ENCODE results near the gene XBP1.
A peak's percentile ranks its signal among the peaks of the same experiment; 100 is the strongest.
"Not testable (repeated sequence)": the region's sequence is repeated elsewhere in the genome, so short reads cannot be mapped to it uniquely, and the experiment has no call there.

Gene XBP1

GRCh38 chr22:28831140-28832072 lies 31.0 kb upstream of the XBP1 start:
- no CpG with 5 or more reads among the region's 7 CpGs for WGBS (ENCODE audit: insufficient coverage, insufficient read length)
- H3K27ac ChIP-seq (ENCODE audit: low read length), result no peak overlapping the region
- no peak overlapping the region for H3K4me3 ChIP-seq (ENCODE audit: low read length)
- H3K4me1 ChIP-seq (ENCODE audit: control insufficient read depth, insufficient read depth, low read length), result no peaks in the 10 kb centered on the region
- H3K9me3 ChIP-seq (ENCODE audit: control insufficient read depth, insufficient read depth, low read length), result no peaks in the 10 kb centered on the region
- H3K27me3 ChIP-seq (ENCODE audit: control insufficient read depth, insufficient read depth, low read length), result no peaks in the 10 kb centered on the region
- H3K36me3 ChIP-seq (ENCODE audit: control insufficient read depth, insufficient read depth, low read length), result no peaks in the 10 kb centered on the region
- DNase-seq (ENCODE audit: low read depth, low spot score), result no peak

GRCh38 chr22:28830441-28830840 lies 30.1 kb upstream of the XBP1 start:
- H3K9me3 ChIP-seq (ENCODE audit: control insufficient read depth, insufficient read depth, low read length), result no peaks in the 10 kb centered on the region
- H3K36me3 ChIP-seq (ENCODE audit: control insufficient read depth, insufficient read depth, low read length), result no peaks in the 10 kb centered on the region
- no CpG with 5 or more reads among the region's 3 CpGs for WGBS (ENCODE audit: insufficient coverage, insufficient read length)
- H3K4me1 ChIP-seq (ENCODE audit: control insufficient read depth, insufficient read depth, low read length), result no peaks in the 10 kb centered on the region
- no peak for DNase-seq (ENCODE audit: low read depth, low spot score)
- no peak overlapping the region for H3K27ac ChIP-seq (ENCODE audit: low read length)
- no peaks in the 10 kb centered on the region for H3K27me3 ChIP-seq (ENCODE audit: control insufficient read depth, insufficient read depth, low read length)
- no peak overlapping the region for H3K4me3 ChIP-seq (ENCODE audit: low read length)

- Histone ChIP-seq H3K36me3 (ENCODE audit: control insufficient read depth, insufficient read depth, low read length) (no peaks in the 10 kb centered on the region), H3K9me3 (ENCODE audit: control insufficient read depth, insufficient read depth, low read length) (no peaks in the 10 kb centered on the region), H3K4me3 (ENCODE audit: low read length) (no peak overlapping the region), H3K27ac (ENCODE audit: low read length) (no peak overlapping the region), H3K4me1 (ENCODE audit: control insufficient read depth, insufficient read depth, low read length) (no peaks in the 10 kb centered on the region), H3K27me3 (ENCODE audit: control insufficient read depth, insufficient read depth, low read length) (no peaks in the 10 kb centered on the region)
- DNase-seq (ENCODE audit: low read depth, low spot score), result peak; percentile 68
- no CpG with 5 or more reads among the region's 12 CpGs for WGBS (ENCODE audit: insufficient coverage, insufficient read length)
These were observed 29.2 kb upstream of the XBP1 start for GRCh38 chr22:28829358-28830181.

GRCh38 chr22:28826921-28827320 lies 26.6 kb upstream of the XBP1 start:
- Histone ChIP-seq H3K4me1 (ENCODE audit: control insufficient read depth, insufficient read depth, low read length) (no peaks in the 10 kb centered on the region), H3K4me3 (ENCODE audit: low read length) (no peak overlapping the region), H3K27ac (ENCODE audit: low read length) (no peak overlapping the region), H3K27me3 (ENCODE audit: control insufficient read depth, insufficient read depth, low read length) (no peaks in the 10 kb centered on the region), H3K9me3 (ENCODE audit: control insufficient read depth, insufficient read depth, low read length) (no peaks in the 10 kb centered on the region), H3K36me3 (ENCODE audit: control insufficient read depth, insufficient read depth, low read length) (no peaks in the 10 kb centered on the region)
- no peak for DNase-seq (ENCODE audit: low read depth, low spot score)
- WGBS (ENCODE audit: insufficient coverage, insufficient read length), result no CpG with 5 or more reads among the region's 7 CpGs

GRCh38 chr22:28826430-28826829 lies 26.1 kb upstream of the XBP1 start:
- H3K27me3 ChIP-seq (ENCODE audit: control insufficient read depth, insufficient read depth, low read length); H3K36me3 ChIP-seq (ENCODE audit: control insufficient read depth, insufficient read depth, low read length); H3K4me1 ChIP-seq (ENCODE audit: control insufficient read depth, insufficient read depth, low read length); H3K27ac ChIP-seq (ENCODE audit: low read length); H3K9me3 ChIP-seq (ENCODE audit: control insufficient read depth, insufficient read depth, low read length); DNase-seq (ENCODE audit: low read depth, low spot score); H3K4me3 ChIP-seq (ENCODE audit: low read length): not testable (repeated sequence)
- no CpG with 5 or more reads among the region's 4 CpGs for WGBS (ENCODE audit: insufficient coverage, insufficient read length)

GRCh38 chr22:28824455-28824854 lies 24.1 kb upstream of the XBP1 start:
- not testable (repeated sequence) for H3K4me1 ChIP-seq (ENCODE audit: control insufficient read depth, insufficient read depth, low read length); H3K9me3 ChIP-seq (ENCODE audit: control insufficient read depth, insufficient read depth, low read length); H3K36me3 ChIP-seq (ENCODE audit: control insufficient read depth, insufficient read depth, low read length); H3K4me3 ChIP-seq (ENCODE audit: low read length); H3K27me3 ChIP-seq (ENCODE audit: control insufficient read depth, insufficient read depth, low read length); H3K27ac ChIP-seq (ENCODE audit: low read length); DNase-seq (ENCODE audit: low read depth, low spot score)
- WGBS (ENCODE audit: insufficient coverage, insufficient read length), result no CpG with 5 or more reads among the region's 9 CpGs

- H3K27ac ChIP-seq (ENCODE audit: low read length), result no peak overlapping the region
- no peaks in the 10 kb centered on the region for H3K4me1 ChIP-seq (ENCODE audit: control insufficient read depth, insufficient read depth, low read length)
- H3K4me3 ChIP-seq (ENCODE audit: low read length), result no peak overlapping the region
- no peaks in the 10 kb centered on the region for H3K36me3 ChIP-seq (ENCODE audit: control insufficient read depth, insufficient read depth, low read length)
- WGBS (ENCODE audit: insufficient coverage, insufficient read length), result no CpG with 5 or more reads among the region's 4 CpGs
- no peaks in the 10 kb centered on the region for H3K27me3 ChIP-seq (ENCODE audit: control insufficient read depth, insufficient read depth, low read length)
- H3K9me3 ChIP-seq (ENCODE audit: control insufficient read depth, insufficient read depth, low read length), result no peaks in the 10 kb centered on the region
- no peak for DNase-seq (ENCODE audit: low read depth, low spot score)
These were observed 22.7 kb upstream of the XBP1 start for GRCh38 chr22:28822930-28823551.

- no peak for DNase-seq (ENCODE audit: low read depth, low spot score)
- H3K27me3 ChIP-seq (ENCODE audit: control insufficient read depth, insufficient read depth, low read length), result no peaks in the 10 kb centered on the region
- no peaks in the 10 kb centered on the region for H3K4me1 ChIP-seq (ENCODE audit: control insufficient read depth, insufficient read depth, low read length)
- H3K36me3 ChIP-seq (ENCODE audit: control insufficient read depth, insufficient read depth, low read length), result no peaks in the 10 kb centered on the region
- no peaks in the 10 kb centered on the region for H3K9me3 ChIP-seq (ENCODE audit: control insufficient read depth, insufficient read depth, low read length)
- no peak overlapping the region for H3K4me3 ChIP-seq (ENCODE audit: low read length)
- no peak overlapping the region for H3K27ac ChIP-seq (ENCODE audit: low read length)
- WGBS (ENCODE audit: insufficient coverage, insufficient read length), result no CpG with 5 or more reads among the region's 1 CpG
These were observed 21.1 kb upstream of the XBP1 start for GRCh38 chr22:28821452-28821851.

- H3K27me3 ChIP-seq (ENCODE audit: control insufficient read depth, insufficient read depth, low read length), result no peaks in the 10 kb centered on the region
- no peak overlapping the region for H3K4me3 ChIP-seq (ENCODE audit: low read length)
- WGBS (ENCODE audit: insufficient coverage, insufficient read length), result no CpG with 5 or more reads among the region's 2 CpGs
- H3K9me3 ChIP-seq (ENCODE audit: control insufficient read depth, insufficient read depth, low read length), result no peaks in the 10 kb centered on the region
- no peak overlapping the region for H3K27ac ChIP-seq (ENCODE audit: low read length)
- no peaks in the 10 kb centered on the region for H3K36me3 ChIP-seq (ENCODE audit: control insufficient read depth, insufficient read depth, low read length)
- H3K4me1 ChIP-seq (ENCODE audit: control insufficient read depth, insufficient read depth, low read length), result no peaks in the 10 kb centered on the region
- no peak for DNase-seq (ENCODE audit: low read depth, low spot score)
These were observed 20.5 kb upstream of the XBP1 start for GRCh38 chr22:28820885-28821284.

- no CpG with 5 or more reads among the region's 5 CpGs for WGBS (ENCODE audit: insufficient coverage, insufficient read length)
- no peaks in the 10 kb centered on the region for H3K36me3 ChIP-seq (ENCODE audit: control insufficient read depth, insufficient read depth, low read length)
- no peaks in the 10 kb centered on the region for H3K9me3 ChIP-seq (ENCODE audit: control insufficient read depth, insufficient read depth, low read length)
- no peaks in the 10 kb centered on the region for H3K4me1 ChIP-seq (ENCODE audit: control insufficient read depth, insufficient read depth, low read length)
- H3K27ac ChIP-seq (ENCODE audit: low read length), result no peak overlapping the region
- H3K4me3 ChIP-seq (ENCODE audit: low read length), result no peak overlapping the region
- DNase-seq (ENCODE audit: low read depth, low spot score), result no peak
- no peaks in the 10 kb centered on the region for H3K27me3 ChIP-seq (ENCODE audit: control insufficient read depth, insufficient read depth, low read length)
These were observed 19.1 kb upstream of the XBP1 start for GRCh38 chr22:28819253-28820096.

Measured in iPS DF 6.9 (cell line).